Adipocyte (in vitro differentiated cells): ENCODE results near the gene SCAMP2.

Experiments used
- DNase-seq: peaks from one replicate; pipeline ENCODE4 v3.0.0-alpha.2; 2015; ENCODE audit warnings: low read depth
- H3K27me3 ChIP-seq: replicated peaks from 2 replicates; pipeline ENCODE4 v1.7.0; 2013; ENCODE audit warnings: mild to moderate bottlenecking, low read length, moderate library complexity; ENCODE audit not compliant: control insufficient read depth, insufficient read depth
- H3K36me3 ChIP-seq: 2 replicates; pipeline ENCODE4 v1.7.0; 2013; ENCODE audit warnings: low read length, mild to moderate bottlenecking, moderate library complexity; ENCODE audit not compliant: control insufficient read depth, insufficient read depth, severe bottlenecking
- H3K4me1 ChIP-seq: 2 replicates; pipeline ENCODE4 v1.7.0; 2013; ENCODE audit warnings: mild to moderate bottlenecking, low read length, moderate library complexity; ENCODE audit not compliant: control insufficient read depth, insufficient read depth
- H3K4me3 ChIP-seq: 2 replicates; pipeline ENCODE4 v1.7.0; 2013; ENCODE audit warnings: mild to moderate bottlenecking, low read length, moderate library complexity
- H3K9ac ChIP-seq: 2 replicates; pipeline ENCODE4 v1.7.0; 2013; ENCODE audit warnings: mild to moderate bottlenecking, low read length, moderate library complexity
- H3K9me3 ChIP-seq: 2 replicates; pipeline ENCODE4 v1.7.0; 2013; ENCODE audit warnings: mild to moderate bottlenecking, low read length, moderate library complexity; ENCODE audit not compliant: control insufficient read depth

Gene SCAMP2

DNA sequence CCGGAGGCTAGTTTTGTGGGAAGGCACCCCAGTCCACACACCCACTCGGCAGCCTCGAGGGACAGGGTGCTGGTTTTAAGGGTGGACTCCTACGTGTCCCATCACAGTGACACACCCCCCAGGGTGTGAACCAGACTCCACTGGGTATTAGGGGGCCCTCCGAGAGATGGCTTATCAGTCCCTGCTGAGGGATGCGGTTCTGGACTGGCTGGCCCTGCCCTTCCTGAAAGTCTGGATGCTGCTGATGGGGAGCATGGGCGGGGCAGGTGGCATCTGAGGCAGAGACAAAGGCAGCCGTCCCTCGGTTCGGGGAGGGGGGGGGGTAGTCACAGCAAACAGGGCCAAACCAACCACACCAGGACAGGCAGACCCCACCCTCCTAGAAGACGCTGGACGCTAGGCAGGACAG, 29.3 kb downstream of the SCAMP2 start:
- peak overlapping the region; percentile 96 for H3K4me3 ChIP-seq
- peaks cover 17% of the 10 kb centered on the region for H3K4me1 ChIP-seq
- no peaks in the 10 kb centered on the region for H3K9me3 ChIP-seq
- peak overlapping the region; percentile 96 for H3K9ac ChIP-seq
- peaks cover 27% of the 10 kb centered on the region for H3K36me3 ChIP-seq
- no peaks in the 10 kb centered on the region for H3K27me3 ChIP-seq
- DNase-seq: no peak

DNA sequence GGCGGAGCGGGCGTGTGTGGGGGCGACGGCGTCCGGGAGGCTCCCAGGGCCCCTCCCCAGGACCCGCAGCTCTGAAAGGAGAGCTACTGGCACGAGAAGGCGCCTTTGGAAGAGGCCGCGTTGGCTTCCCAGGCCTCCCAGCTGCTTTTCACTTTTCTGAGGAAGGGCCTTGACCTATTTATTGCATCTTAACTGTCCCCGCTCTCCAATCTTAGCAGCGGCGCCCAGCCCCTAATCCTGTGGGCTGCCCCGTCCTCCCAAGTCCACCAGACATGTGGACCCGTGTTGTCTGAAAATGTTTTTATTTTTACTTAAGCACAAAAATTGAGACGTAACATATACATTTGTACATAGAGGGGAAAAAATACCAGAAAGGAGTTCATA, 29.7 kb downstream of the SCAMP2 start:
- H3K9me3 ChIP-seq: no peaks in the 10 kb centered on the region
- peaks cover 17% of the 10 kb centered on the region for H3K4me1 ChIP-seq
- peak overlapping the region; percentile 96 for H3K4me3 ChIP-seq
- H3K9ac ChIP-seq: peak overlapping the region; percentile 96
- no peak for DNase-seq
- peaks cover 23% of the 10 kb centered on the region for H3K36me3 ChIP-seq
- H3K27me3 ChIP-seq: no peaks in the 10 kb centered on the region

DNA sequence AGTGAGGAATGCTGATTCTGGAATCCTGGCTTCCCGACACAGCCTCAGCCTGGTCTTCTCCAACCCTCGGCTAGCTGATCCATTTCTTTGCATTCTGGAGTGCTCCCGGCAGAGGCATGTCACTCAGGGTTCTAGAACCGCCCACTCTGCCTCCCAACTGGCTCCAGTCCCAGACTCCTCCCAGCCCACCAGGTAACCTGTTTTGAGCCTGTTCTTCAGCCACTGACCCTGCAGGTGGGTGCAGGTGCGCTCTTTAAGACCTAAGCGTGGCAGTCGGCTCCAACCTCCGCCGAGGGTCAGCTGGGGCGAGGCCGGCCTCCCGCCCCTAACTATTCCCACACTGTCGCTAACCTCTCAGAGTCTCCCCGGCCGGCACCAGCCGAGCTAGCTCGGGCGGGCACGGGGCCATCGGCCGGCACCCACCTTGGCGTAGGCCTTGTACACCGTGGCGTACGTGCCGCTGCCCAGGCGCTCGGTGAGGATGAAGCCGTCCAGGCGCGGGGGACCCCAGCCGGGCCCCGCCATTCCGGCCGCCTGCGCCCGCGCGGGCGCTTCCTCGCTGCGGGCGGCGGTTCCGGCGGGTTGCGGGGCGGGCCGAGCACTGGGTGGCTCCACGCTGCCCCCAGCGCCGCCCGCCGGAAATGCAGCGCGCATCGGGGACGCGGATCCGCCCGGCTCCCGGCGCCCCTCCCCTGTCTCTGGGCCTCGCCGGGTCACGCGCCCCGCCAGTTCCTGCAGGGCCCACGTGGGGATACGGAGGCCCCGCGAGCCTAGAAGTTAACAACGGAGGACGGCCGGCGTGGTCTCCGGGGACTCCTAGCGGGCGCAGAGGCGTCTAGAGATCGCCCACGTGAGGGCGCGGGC, 30.4 kb downstream of the SCAMP2 start, which contains the start of gene ULK3:
ULK3 (minus strand) TSS at position 576 of the 864 bp plus-strand sequence; CDS start at position 525, 51 bp downstream.
- no peaks in the 10 kb centered on the region for H3K9me3 ChIP-seq
- no peaks in the 10 kb centered on the region for H3K27me3 ChIP-seq
- peak within 1 kb of the TSS; percentile 96 for H3K9ac ChIP-seq
- peaks cover 16% of the 10 kb centered on the region for H3K4me1 ChIP-seq
- peak within 1 kb of the TSS; percentile 96 for H3K4me3 ChIP-seq
- peaks cover 17% of the 10 kb centered on the region for H3K36me3 ChIP-seq
- peak; percentile 96 for DNase-seq

DNA sequence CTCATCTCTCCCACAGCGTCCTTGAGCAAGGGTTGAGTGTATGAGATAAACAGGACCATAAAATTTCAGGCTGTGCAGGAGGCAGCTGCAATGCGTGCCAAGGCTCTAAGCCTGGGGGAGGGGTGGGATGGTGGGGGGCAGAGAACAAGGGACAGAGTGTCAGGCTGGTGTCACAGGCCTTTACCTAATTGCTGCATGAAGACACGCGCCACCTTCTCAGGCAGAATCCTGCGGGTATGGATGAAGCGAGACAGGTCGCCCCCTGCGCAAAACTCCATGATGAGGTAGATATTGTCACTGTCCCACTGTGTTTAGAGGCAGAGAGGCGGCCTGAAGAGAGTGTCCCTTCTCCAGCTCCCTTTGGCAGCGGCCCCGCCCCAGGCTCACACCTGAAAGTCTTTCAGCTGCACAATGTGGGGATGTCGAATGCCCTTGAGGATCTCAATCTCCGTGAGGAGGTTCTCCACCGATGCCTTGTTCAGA, 31.2 kb downstream of the SCAMP2 start:
- Histone ChIP-seq H3K4me3 (peak overlapping the region; percentile 96), H3K36me3 (peaks cover 10% of the 10 kb centered on the region), H3K9ac (peak overlapping the region; percentile 96), H3K4me1 (peaks cover 13% of the 10 kb centered on the region), H3K9me3 (no peaks in the 10 kb centered on the region), H3K27me3 (no peaks in the 10 kb centered on the region)
- no peak for DNase-seq

DNA sequence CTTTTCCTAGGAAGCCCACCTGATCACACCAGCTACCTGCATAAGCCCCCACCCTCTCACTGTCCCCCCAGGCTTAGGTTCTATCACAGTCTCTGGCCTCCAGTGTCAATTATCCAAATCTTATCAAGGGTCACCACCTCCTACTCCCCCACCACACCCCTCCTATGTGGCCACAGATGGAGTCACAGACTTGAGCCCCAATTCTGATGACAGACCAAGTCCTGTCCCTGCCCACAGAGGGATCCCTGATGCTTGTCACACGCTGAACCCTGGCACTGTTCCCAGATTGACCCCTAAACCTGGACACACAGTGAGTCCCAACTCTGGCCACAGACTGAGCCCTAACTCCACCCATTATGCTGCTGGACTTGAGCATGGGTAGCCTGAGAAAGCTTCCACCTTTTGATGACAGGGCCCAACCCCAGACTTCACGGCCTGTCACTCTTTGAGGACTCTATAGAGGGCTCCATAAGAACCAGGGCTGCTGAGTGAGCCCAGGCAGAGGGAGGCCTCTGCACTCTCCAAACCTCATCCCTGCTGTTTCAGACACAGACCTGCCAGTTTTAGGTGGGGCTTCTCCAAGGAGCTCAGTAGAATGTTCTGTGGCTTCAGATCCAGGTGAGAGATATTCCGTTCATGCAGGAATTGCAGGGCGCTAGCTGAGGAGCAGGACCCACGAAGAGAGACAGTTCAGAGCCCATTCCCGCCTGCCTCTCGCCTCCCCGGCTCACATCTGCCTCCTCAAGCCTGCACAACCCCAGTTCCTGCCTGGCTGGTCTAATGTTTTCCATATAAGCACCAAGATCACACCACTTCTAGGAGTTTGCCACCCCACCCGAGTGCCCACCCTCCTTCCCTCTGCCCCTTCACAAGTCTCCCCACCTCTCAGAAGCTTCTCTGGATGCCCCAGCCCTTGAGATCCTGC, 32.1 kb downstream of the SCAMP2 start:
- H3K4me1 ChIP-seq: peaks cover 13% of the 10 kb centered on the region
- H3K4me3 ChIP-seq: no peak overlapping the region

DNA sequence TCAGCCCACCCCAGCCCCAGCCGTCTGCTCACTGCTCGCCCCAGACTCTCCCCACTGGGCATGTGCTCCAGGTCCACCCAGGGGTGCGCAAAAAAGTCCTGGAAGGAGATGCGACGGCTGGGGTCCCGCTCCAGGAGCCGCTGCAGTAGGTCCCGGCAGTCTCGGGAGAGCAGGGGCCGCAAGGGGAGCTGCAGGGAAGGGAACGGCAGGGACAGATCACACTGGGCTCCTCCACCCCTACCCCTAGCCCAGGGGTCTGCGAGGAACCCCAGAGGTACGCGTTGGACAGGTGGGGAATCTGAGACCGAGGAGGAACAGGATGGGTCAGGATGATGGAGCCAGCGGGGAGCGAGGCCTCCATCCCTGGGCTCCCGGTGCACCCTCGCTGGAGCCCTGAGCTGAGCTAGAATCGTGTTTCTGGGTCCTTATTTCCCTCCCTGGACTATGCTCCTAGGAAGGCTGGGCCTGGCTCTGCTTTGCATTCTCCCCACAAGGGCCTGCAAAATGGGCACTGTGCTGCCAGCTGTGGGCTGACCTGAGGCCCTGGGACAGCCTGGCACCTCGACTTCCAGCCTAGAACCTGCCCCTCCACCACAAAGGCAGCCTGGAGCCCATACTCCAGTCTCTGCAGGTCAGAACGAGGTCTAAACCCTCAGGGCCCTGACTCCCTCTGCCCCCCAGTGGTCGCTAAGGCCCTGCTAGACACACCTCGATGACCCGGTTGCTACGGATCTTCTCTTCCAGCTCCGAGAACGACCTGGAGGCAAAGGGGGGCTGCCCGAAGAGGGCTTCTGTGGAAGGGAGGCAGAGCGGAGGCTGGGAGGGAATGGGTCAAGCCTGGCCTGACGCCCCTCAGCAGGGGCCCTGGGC, 33.4 kb downstream of the SCAMP2 start:
- Histone ChIP-seq H3K4me3 (no peak overlapping the region), H3K9me3 (no peaks in the 10 kb centered on the region), H3K36me3 (peaks cover 9% of the 10 kb centered on the region), H3K9ac (no peak overlapping the region), H3K4me1 (peaks cover 13% of the 10 kb centered on the region), H3K27me3 (no peaks in the 10 kb centered on the region)
- no peak for DNase-seq

More for the DNA sequence above, 32.1 kb downstream of the SCAMP2 start:
- Histone ChIP-seq H3K9me3 (no peaks in the 10 kb centered on the region), H3K9ac (no peak overlapping the region), H3K27me3 (no peaks in the 10 kb centered on the region), H3K36me3 (peaks cover 15% of the 10 kb centered on the region)
- no peak for DNase-seq

DNA sequence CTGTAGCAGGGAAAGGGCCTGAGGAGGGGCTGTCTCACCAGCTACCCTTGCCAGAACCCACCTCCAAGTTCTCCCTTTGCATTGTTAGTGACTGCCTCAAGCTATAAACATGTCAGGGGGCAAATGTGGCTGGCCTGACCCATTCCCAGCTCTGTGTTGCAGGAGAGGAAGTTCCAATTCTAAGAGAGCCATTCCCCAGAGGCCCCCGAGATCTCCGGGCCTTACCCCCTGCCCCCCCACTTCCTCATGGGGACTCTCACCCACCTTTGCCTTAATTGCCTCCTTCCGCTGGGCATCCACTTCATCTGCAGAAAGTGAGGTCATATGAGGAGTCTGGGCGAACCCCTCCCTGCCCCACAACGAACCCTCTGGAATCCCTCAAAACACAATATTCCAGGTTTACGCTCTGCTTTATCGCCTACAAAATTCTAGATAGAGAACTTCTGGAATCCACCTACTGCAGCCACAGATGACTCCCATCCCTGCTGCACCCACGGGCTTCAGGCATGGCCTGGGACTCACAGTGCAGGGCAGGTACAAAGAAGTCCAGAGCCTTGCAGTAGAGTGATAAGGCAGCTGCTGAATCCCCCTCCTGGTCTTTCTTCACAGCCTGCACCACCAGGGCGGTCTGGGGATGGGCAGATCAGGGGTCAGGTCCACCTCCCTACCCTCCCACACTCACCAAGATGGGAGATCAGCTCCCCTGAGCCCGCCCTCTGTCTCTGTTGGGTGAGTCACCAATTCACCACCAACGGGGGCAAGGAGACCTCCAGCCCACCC, 34.2 kb downstream of the SCAMP2 start:
- Histone ChIP-seq H3K9ac (no peak overlapping the region), H3K36me3 (peaks cover 9% of the 10 kb centered on the region), H3K27me3 (no peaks in the 10 kb centered on the region), H3K9me3 (no peaks in the 10 kb centered on the region), H3K4me1 (peaks cover 13% of the 10 kb centered on the region), H3K4me3 (no peak overlapping the region)
- DNase-seq: no peak

DNA sequence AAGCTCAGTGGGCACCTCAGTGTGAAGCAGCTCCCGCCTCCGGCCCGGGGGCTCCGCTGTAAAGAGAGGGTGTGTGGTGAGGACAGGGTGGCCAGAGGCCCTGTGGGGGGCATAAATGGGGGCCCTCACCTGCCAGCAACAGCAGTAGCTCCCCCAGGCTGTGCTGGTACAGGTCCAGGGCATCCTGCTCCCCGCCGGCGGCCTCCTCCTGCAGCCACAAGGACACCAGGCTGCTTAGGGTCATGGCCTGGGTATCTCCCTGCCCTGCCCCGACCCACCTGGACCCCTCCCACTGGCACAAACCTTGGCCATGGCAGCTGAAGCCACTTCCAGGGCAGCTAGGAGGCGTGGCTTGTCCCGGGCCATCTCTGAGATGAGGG, 35.0 kb downstream of the SCAMP2 start:
- no peak for DNase-seq
- no peaks in the 10 kb centered on the region for H3K9me3 ChIP-seq
- peaks cover 1% of the 10 kb centered on the region for H3K27me3 ChIP-seq
- H3K9ac ChIP-seq: no peak overlapping the region
- peaks cover 9% of the 10 kb centered on the region for H3K36me3 ChIP-seq
- peaks cover 6% of the 10 kb centered on the region for H3K4me1 ChIP-seq
- H3K4me3 ChIP-seq: no peak overlapping the region

DNA sequence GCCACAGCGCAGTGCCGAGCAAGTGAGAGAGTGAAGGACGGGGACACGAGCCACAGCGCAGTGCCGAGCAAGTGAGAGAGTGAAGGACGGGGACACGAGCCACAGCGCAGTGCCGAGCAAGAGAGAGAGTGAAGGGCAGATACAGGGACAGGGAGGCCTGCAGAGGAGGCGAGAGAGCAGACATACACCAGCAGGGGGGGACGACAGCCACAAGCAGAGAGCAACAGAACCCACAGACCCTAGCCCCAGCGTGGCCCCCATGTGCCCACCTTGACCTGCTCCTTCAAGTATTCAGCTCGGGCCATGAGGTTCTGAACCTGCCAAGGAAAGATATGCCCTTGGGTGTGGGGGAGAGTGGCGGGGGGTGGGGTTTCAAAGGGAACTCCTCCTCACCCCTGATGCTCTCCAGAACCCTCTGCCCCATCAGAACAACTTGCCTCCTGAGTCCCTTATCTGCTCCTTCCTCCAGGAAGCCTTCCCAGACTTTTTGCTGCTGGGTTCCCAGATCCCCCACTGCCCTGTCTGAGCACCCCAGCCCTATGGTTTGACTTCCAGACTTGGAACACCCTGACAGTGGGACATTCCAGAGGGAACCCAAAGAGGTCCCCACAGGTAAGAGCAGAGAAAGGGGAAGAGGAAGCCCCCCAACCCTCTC, 35.6 kb downstream of the SCAMP2 start:
- H3K27me3 ChIP-seq: peaks cover 2% of the 10 kb centered on the region
- no peak overlapping the region for H3K4me3 ChIP-seq
- H3K4me1 ChIP-seq: peaks cover 6% of the 10 kb centered on the region
- H3K9ac ChIP-seq: no peak overlapping the region
- H3K36me3 ChIP-seq: peaks cover 9% of the 10 kb centered on the region
- no peak for DNase-seq
- H3K9me3 ChIP-seq: no peaks in the 10 kb centered on the region

DNA sequence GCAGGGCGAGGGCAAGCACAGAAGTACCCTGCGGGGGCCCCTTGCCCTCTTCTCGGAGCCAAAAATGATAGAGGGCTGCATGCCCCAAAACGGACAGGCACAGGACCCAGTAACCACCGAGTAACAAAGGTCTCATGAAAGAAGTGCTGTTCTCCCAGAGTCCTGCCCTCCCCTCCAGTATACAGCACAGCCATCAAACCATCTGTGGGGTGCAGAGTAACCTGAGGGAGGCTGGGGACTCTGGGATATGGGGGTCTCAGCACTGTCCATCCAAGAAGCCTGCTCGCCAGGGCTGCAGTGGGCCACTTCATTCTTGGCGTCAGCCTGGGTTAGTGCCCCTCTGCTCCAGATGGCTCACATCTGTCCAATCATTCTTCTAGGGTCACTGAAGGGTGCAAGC, 36.3 kb downstream of the SCAMP2 start:
- Histone ChIP-seq H3K36me3 (peaks cover 9% of the 10 kb centered on the region), H3K9ac (no peak overlapping the region), H3K4me3 (no peak overlapping the region), H3K9me3 (no peaks in the 10 kb centered on the region), H3K4me1 (peaks cover 2% of the 10 kb centered on the region), H3K27me3 (peaks cover 2% of the 10 kb centered on the region)
- no peak for DNase-seq
